Measurements from ENCODE around the gene SRPRB. TPM values are rescaled to one million over a fixed set of nuclear protein-coding genes. Genes with fewer than 3 reads are reported as not detected.

SRPRB gene
- total RNA-seq, 1 donor from 2014 or later = 26.0 TPM

DNA sequence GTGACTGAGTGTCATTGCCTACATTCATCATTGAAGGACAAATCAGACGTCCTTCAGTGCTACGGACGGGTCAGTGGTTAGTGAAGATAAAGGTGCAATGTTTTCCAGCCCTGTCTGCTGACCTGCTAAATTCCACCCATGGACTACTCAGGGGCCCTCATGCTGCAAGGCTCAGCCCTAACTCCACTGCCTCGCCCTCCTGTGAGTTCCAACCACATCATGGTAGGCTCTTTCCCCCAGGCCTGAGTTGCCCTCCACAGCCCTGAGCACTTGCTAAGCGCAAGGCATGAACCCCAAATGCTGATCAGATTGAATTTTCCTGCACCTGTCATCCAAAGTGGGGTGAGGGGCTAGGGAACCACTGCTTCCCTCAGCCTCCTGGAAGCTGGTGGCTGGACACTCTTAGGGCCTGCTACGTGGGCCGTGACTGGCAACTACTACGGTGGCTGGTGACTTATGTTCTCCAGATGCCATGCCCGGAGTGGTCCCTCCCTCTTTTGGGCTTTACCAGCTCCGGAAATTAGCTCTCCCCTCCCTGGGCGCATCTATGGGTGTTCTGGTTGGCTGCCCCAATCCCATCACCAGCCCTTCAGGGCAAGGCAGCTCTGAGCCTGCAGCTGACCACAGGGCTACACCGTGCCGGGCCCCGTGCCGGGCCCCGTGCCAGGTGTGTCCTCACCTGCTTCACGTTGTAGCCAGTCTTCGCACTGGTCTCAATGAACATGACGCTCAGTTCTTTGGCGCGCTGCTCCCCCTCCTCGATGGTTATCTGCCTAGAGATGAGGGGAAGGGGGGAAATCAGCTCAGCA is 32.1 kb downstream of the SRPRB start:
- no peak for DNase-seq
- no peaks in the 10 kb centered on the region for H3K4me1 ChIP-seq
- no peaks in the 10 kb centered on the region for H3K9me3 ChIP-seq (replicated peaks)
- intact Hi-C loops (cut with micrococcal nuclease) = no loop called here
- H3K27me3 ChIP-seq (ENCODE audit: low read depth) = no peaks in the 10 kb centered on the region
- H3K4me3 ChIP-seq = no peak overlapping the region
- TF ChIP-seq, protein P1, sequence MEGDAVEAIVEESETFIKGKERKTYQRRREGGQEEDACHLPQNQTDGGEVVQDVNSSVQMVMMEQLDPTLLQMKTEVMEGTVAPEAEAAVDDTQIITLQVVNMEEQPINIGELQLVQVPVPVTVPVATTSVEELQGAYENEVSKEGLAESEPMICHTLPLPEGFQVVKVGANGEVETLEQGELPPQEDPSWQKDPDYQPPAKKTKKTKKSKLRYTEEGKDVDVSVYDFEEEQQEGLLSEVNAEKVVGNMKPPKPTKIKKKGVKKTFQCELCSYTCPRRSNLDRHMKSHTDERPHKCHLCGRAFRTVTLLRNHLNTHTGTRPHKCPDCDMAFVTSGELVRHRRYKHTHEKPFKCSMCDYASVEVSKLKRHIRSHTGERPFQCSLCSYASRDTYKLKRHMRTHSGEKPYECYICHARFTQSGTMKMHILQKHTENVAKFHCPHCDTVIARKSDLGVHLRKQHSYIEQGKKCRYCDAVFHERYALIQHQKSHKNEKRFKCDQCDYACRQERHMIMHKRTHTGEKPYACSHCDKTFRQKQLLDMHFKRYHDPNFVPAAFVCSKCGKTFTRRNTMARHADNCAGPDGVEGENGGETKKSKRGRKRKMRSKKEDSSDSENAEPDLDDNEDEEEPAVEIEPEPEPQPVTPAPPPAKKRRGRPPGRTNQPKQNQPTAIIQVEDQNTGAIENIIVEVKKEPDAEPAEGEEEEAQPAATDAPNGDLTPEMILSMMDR (IDR thresholded peaks at IDR 0.05; ENCODE audit: borderline replicate concordance) = no peak
- H3K36me3 ChIP-seq = peaks cover 50% of the 10 kb centered on the region
- no peak overlapping the region for H3K27ac ChIP-seq (replicated peaks)

DNA sequence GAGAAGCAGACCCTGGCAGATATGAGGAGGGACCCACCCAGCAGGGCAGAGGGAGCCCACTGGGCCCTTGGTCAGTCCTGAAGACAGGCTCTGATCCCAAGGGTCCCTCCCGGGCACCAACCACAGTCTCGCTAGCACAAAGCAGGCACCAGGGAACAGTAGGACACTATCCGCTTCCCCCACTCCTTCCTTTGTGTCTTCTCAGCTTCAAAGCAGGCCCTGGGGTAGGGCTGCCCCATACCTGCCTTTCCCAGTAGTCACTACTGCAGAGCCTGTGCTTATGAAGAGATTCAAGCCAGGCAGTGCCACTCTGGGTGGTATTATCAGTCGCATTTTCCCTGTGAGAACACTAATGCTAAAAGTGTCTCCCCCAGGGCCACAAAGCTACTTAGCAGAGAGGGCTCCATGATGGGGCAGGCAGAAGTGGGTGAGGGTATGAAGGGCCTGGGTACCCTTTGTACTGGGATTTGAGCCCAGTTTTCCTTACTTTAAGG is 32.7 kb downstream of the SRPRB start:
- no peak overlapping the region for H3K4me3 ChIP-seq
- peaks cover under 1% of the 10 kb centered on the region for H3K4me1 ChIP-seq
- intact Hi-C loops (cut with micrococcal nuclease) = no loop called here
- H3K27ac ChIP-seq (replicated peaks) = no peak overlapping the region
- peaks cover 44% of the 10 kb centered on the region for H3K36me3 ChIP-seq
- DNase-seq = no peak
- H3K27me3 ChIP-seq (ENCODE audit: low read depth) = no peaks in the 10 kb centered on the region
- no peaks in the 10 kb centered on the region for H3K9me3 ChIP-seq (replicated peaks)
- TF ChIP-seq, protein P1 (IDR thresholded peaks at IDR 0.05; ENCODE audit: borderline replicate concordance) = no peak

DNA sequence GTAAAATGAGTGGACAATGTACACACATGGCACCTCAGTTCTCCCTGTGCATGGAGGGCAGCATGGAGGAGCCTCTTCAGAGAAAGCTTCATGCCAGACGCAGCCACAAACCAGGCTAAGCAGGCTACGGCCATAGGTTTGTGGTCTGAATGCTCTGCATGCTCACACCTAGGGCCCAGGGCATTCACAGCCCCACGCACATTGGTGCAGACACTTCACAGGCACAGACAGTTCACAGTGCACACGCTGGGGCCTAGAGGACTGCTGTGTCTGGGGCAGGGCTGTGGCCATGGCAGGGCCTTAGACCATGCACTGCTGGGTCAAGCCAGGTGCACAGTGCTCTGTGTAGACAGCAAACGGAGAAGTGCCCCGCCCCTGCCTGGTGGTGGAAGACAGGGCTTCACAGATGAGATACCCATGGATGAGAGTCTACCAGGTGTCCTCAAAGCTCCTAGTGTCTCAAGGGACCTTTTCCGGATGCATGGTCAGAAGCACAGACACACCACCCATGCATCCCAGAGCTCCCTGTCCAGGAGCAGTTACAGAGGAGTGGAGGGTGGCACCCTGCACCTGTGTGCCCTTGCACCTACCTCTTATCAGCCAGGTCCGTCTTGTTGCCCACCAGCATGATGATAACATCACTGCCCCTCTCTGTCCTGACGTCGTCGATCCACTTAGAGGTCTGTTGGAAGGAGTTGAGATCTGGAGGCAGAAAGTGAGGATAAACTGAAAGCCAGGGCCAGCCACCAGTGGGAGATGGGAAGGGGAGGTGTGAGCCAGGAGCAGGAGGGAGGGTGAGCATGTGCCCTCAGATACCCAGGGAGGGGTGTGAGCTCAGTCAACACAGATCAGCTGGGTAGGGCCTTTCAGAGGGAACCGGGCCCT is 33.5 kb downstream of the SRPRB start:
- intact Hi-C loops (cut with micrococcal nuclease) = no loop called here
- Histone ChIP-seq H3K4me1 (peaks cover 9% of the 10 kb centered on the region), H3K4me3 (no peak overlapping the region), H3K36me3 (peaks cover 40% of the 10 kb centered on the region), H3K27ac (replicated peaks) (no peak overlapping the region), H3K27me3 (ENCODE audit: low read depth) (no peaks in the 10 kb centered on the region), H3K9me3 (replicated peaks) (no peaks in the 10 kb centered on the region)
- TF ChIP-seq, protein P1 (IDR thresholded peaks at IDR 0.05; ENCODE audit: borderline replicate concordance) = no peak
- DNase-seq = no peak

DNA sequence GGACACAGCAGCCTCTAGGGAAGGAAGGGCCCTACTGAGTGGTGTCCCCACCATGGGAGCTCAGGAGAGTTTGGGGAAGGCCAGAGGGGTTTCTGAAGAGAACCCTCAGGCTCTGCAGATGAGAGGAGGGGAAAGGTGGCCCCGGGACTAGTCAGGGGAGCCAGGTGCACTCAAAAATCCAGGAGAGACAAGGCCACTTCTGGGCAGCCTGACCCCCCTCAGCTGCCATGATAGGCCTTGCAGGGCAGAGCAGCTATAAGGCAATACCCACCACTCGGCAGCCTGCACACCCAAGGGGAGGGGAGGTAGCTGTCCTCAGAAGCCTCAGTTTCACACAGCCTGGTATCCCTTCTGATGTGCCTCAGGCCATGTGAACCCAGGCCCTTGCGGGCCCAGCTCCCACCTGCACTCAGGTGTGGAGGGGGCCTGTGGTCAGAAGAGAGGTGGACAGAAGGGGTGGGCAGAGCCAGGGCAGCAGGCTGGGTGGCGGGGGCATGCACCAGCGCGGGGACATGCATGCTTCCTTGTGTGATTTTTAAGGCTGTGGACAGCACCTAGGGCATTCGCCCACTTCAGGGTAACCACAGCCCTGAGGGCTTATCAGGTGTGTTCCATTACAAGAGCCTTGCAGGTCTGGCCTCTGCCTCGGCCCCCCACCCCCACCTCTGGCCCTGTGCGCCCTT is 34.6 kb downstream of the SRPRB start:
- H3K4me3 ChIP-seq = no peak overlapping the region
- intact Hi-C loops (cut with micrococcal nuclease) = no loop called here
- TF ChIP-seq, protein P1 (IDR thresholded peaks at IDR 0.05; ENCODE audit: borderline replicate concordance) = no peak
- H3K27ac ChIP-seq (replicated peaks) = no peak overlapping the region
- no peak for DNase-seq
- no peaks in the 10 kb centered on the region for H3K9me3 ChIP-seq (replicated peaks)
- peaks cover 14% of the 10 kb centered on the region for H3K4me1 ChIP-seq
- H3K36me3 ChIP-seq = peaks cover 35% of the 10 kb centered on the region
- H3K27me3 ChIP-seq (ENCODE audit: low read depth) = no peaks in the 10 kb centered on the region

DNA sequence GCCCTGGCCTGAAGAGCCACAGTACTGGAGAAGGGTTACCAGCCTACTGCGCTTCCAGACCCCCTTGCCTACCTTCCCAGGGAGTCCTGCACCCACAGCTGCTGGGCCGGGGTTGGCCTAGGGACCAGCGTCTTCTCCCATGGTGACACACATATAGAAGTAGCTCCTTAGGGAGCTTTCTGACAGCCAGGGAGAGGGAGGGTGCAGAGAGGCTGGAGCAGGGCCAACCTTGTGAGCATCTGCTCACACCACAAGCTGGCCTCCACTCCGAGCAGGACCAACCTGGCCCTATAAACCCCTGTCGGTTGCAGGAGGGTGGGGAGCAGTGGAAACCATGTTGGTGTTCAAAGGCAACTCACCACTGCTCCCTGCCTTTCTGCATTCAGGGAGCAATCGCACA is 35.2 kb downstream of the SRPRB start:
- TF ChIP-seq, protein P1 (IDR thresholded peaks at IDR 0.05; ENCODE audit: borderline replicate concordance) = no peak
- H3K4me3 ChIP-seq = no peak overlapping the region
- DNase-seq = no peak
- H3K4me1 ChIP-seq = peaks cover 14% of the 10 kb centered on the region
- H3K9me3 ChIP-seq (replicated peaks) = no peaks in the 10 kb centered on the region
- intact Hi-C loops (cut with micrococcal nuclease) = no loop called here
- no peaks in the 10 kb centered on the region for H3K27me3 ChIP-seq (ENCODE audit: low read depth)
- no peak overlapping the region for H3K27ac ChIP-seq (replicated peaks)
- peaks cover 33% of the 10 kb centered on the region for H3K36me3 ChIP-seq
